Fibroblast of lung (primary cell): ENCODE measurements around the gene PLTP. TPM values are rescaled to one million over a fixed set of nuclear protein-coding genes. Genes with fewer than 3 reads are reported as not detected.
"Not testable (repeated sequence)": the region's sequence is repeated elsewhere in the genome, so short reads cannot be mapped to it uniquely, and the experiment has no call there.

Experiments
- DNase-seq, 2 donors: peaks; one replicate each; pipeline versions ENCODE4 v3.0.0 to v3.0.0-alpha.2; 2010; ENCODE audit warnings: low read depth in 2 of 2
- H2AFZ ChIP-seq: 2 replicates; pipeline ENCODE4 v1.5.1; 2012; ENCODE audit warnings: low read length, control low read depth, inconsistent platforms
- H3K27ac ChIP-seq: 2 replicates; pipeline ENCODE4 v1.5.1; 2011; ENCODE audit warnings: low read length, control low read depth; ENCODE audit not compliant: insufficient read depth
- H3K27me3 ChIP-seq: 2 replicates; pipeline ENCODE4 v1.5.1; 2011; ENCODE audit warnings: mild to moderate bottlenecking, low read length; ENCODE audit not compliant: control insufficient read depth, insufficient read depth
- H3K36me3 ChIP-seq: 2 replicates; pipeline ENCODE4 v1.5.1; 2011; ENCODE audit warnings: low read length; ENCODE audit not compliant: control insufficient read depth, insufficient read depth
- H3K4me1 ChIP-seq: 2 replicates; pipeline ENCODE4 v1.5.1; 2011; ENCODE audit warnings: low read length; ENCODE audit not compliant: control insufficient read depth, insufficient read depth; ENCODE audit errors: extremely low read depth
- H3K4me2 ChIP-seq: 2 replicates; pipeline ENCODE4 v1.5.1; 2011; ENCODE audit warnings: low read length, control low read depth; ENCODE audit not compliant: insufficient read depth; ENCODE audit errors: extremely low read depth
- H3K4me3 ChIP-seq, 4 experiments: fragments of 200-600 bp in 1 of 4; sonication (generic) in 1 of 4; replicated peaks in 1 of 4; 2 replicates each; pipeline ENCODE4 v1.5.1; 2011 to 2016; ENCODE audit warnings: low read length in 4 of 4, low read depth in 3 of 4, mild to moderate bottlenecking in 3 of 4, control low read depth in 2 of 4, inconsistent platforms in 1 of 4, mixed read lengths in 1 of 4; ENCODE audit not compliant: insufficient read depth in 1 of 4; ENCODE audit errors: control extremely low read depth in 1 of 4
- H3K79me2 ChIP-seq: 2 replicates; pipeline ENCODE4 v1.5.1; 2012; ENCODE audit warnings: mild to moderate bottlenecking, low read length, inconsistent platforms; ENCODE audit not compliant: control insufficient read depth, insufficient read depth
- H3K9ac ChIP-seq: 2 replicates; pipeline ENCODE4 v1.5.1; 2011; ENCODE audit warnings: mild to moderate bottlenecking, low read length, control low read depth; ENCODE audit not compliant: insufficient read depth
- H3K9me3 ChIP-seq: 2 replicates; pipeline ENCODE4 v1.5.1; 2012; ENCODE audit warnings: low read depth, low read length; ENCODE audit not compliant: control insufficient read depth, insufficient read depth
- H4K20me1 ChIP-seq: 2 replicates; pipeline ENCODE4 v1.5.1; 2011; ENCODE audit warnings: low read length; ENCODE audit not compliant: control insufficient read depth, insufficient read depth; ENCODE audit errors: extremely low read depth
- EZH2 ChIP-seq: IDR thresholded peaks from 2 replicates; pipeline ENCODE4 v1.5.1; 2012; ENCODE audit warnings: low read length, control low read depth, mild to moderate bottlenecking; ENCODE audit errors: missing control alignments
- polyA plus RNA-seq, 2 donors: library from polyadenylated mRNA; depleted of rRNA in 1 of 2; stranded (reverse) in 1 of 2; unstranded in 1 of 2; fragments of >200 nt; gene quantifications; 2 replicates each; pipeline ENCODE4 v1.2.1, GENCODE V29; 2011 to 2012; ENCODE audit warnings: missing spikeins in 1 of 2
- total RNA-seq: library from RNA; depleted of rRNA; stranded (reverse); fragments of >200 nt; gene quantifications from 2 replicates; pipeline ENCODE4 v1.2.1, GENCODE V29; 2014
- TF ChIP-seq, protein P1 (sequence below), 2 donors: IDR thresholded peaks in 1 of 2; conservative IDR thresholded peaks in 1 of 2; 1 replicate in 1 of 2; 2 replicates in 1 of 2; pipeline ENCODE4 v1.5.1; 2011 to 2012; ENCODE audit warnings: low read length in 2 of 2, control low read depth in 1 of 2, inconsistent platforms in 1 of 2, low read depth in 1 of 2, mild to moderate bottlenecking in 1 of 2

The PLTP gene
- total and polyA plus RNA-seq, 2 donors (not counting 1 experiment from before 2014, with no cell fraction given) = 63.1 to 110 TPM

DNA sequence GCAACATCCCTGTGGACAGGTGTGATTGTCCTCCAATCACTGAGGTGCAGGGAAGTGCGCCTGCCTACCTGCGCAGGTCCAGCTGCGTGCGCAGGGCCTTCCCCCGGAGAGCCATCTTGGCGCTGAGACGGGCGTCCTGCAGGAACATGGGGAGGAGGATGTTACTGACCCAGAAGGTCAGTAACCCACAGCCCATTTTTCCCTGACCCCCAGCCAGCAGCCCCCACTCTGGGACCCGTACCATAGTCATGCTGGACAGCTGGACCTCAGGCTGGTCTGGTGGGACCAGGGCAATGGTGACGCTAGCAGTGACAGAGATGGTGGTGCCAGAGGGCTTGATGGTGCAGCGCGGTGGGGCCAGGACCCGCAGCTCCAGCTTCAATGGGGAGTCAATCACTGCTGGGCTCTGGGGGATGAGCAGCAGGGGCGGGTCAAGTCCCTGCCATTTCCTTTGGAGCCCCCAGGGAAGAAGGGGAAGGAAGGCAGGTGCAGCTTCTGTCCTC is 9.7 kb downstream of the PLTP start:
- no peak overlapping the region for H3K4me2 ChIP-seq
- H3K9ac ChIP-seq = no peak overlapping the region
- H3K9me3 ChIP-seq = no peaks in the 10 kb centered on the region
- H3K4me1 ChIP-seq = peaks cover 5% of the 10 kb centered on the region
- TF ChIP-seq, protein P1, sequence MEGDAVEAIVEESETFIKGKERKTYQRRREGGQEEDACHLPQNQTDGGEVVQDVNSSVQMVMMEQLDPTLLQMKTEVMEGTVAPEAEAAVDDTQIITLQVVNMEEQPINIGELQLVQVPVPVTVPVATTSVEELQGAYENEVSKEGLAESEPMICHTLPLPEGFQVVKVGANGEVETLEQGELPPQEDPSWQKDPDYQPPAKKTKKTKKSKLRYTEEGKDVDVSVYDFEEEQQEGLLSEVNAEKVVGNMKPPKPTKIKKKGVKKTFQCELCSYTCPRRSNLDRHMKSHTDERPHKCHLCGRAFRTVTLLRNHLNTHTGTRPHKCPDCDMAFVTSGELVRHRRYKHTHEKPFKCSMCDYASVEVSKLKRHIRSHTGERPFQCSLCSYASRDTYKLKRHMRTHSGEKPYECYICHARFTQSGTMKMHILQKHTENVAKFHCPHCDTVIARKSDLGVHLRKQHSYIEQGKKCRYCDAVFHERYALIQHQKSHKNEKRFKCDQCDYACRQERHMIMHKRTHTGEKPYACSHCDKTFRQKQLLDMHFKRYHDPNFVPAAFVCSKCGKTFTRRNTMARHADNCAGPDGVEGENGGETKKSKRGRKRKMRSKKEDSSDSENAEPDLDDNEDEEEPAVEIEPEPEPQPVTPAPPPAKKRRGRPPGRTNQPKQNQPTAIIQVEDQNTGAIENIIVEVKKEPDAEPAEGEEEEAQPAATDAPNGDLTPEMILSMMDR (conservative IDR thresholded peaks at IDR 0.05 in 1 of 2, IDR thresholded peaks at IDR 0.05 in 1 of 2; ENCODE audit: low read depth in 1 of 2, low read length in 2 of 2) = no peak
- TF ChIP-seq EZH2 = no peak
- H3K27me3 ChIP-seq = no peaks in the 10 kb centered on the region
- no peak overlapping the region for H3K27ac ChIP-seq
- H3K79me2 ChIP-seq = no peaks in the 10 kb centered on the region
- no peak overlapping the region for H3K4me3 ChIP-seq
- H4K20me1 ChIP-seq = no peaks in the 10 kb centered on the region
- H2AFZ ChIP-seq = no peak overlapping the region
- no peak for DNase-seq
- peaks cover 13% of the 10 kb centered on the region for H3K36me3 ChIP-seq

DNA sequence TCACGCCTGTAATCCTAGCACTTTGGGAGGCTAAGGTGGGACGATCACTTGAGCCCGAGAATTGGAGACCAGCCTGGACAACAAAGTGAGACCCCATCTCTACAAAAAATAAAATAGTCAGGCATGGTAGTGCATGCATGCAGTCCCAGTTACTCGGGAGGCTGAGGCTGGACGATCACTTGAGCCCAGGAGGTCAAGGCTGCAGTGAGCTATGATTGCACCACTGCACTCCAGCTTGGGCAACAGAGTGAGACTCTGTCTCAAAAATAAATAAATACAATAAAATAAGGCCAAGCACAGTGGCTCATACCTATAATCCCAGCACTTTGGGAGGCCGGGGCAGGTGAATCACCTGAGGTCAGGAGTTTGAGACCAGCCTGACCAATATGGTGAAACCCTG is 10.6 kb downstream of the PLTP start:
- H3K9me3 ChIP-seq, H3K27me3 ChIP-seq, H3K4me1 ChIP-seq, DNase-seq, H3K79me2 ChIP-seq, H2AFZ ChIP-seq, H3K4me2 ChIP-seq, H3K4me3 ChIP-seq, H3K27ac ChIP-seq, H4K20me1 ChIP-seq, H3K9ac ChIP-seq: not testable (repeated sequence)
- H3K36me3 ChIP-seq = peaks cover 13% of the 10 kb centered on the region

DNA sequence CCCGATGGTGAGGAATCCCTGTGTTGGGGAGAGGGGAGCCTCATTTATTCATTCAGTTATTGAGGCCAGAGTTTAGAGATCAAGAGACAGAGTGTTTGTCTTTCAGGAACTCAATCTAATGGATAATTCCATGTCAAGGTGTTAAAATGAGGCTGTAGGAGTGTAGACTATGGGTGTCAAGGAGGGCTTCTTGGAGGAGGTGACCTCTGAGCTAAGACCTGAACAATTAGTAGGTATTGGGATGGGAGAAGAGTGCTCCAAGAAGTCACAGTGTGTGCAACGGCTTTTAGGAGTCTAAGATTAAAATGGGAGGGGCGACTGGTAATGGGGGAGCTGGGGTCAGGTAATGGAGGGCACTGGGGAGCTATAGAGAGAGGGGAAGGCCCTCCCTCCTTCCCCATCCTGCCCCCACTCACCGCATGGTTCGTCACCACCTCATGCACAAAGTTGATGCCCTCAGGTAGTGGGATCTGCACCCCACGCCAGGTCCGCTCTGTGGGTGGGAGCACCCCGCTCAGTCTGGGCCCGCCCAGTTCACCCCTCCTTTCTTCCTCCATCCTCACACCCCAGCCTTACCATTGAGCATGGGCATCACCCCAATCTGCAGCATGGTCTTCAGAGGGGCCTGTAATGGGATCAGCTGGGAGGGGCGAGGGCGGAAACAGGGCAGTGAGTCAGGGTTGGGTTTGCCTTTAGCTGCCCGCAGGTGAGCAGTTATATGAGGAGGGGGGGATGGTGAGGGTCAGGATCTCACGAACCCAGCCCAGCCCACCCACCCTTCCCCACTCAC is 12.7 kb downstream of the PLTP start:
- TF ChIP-seq, protein P1 (conservative IDR thresholded peaks at IDR 0.05 in 1 of 2, IDR thresholded peaks at IDR 0.05 in 1 of 2; ENCODE audit: low read depth in 1 of 2, low read length in 2 of 2) = no peak
- TF ChIP-seq EZH2 = no peak
- Histone ChIP-seq H3K79me2 (no peaks in the 10 kb centered on the region), H3K36me3 (peaks cover 24% of the 10 kb centered on the region)

More for the DNA sequence above, 12.7 kb downstream of the PLTP start:
- Histone ChIP-seq H3K4me1 (no peaks in the 10 kb centered on the region), H3K4me3 (no peak overlapping the region), H3K9me3 (no peaks in the 10 kb centered on the region), H3K27me3 (no peaks in the 10 kb centered on the region), H2AFZ (no peak overlapping the region), H3K27ac (no peak overlapping the region), H4K20me1 (no peaks in the 10 kb centered on the region), H3K9ac (no peak overlapping the region), H3K4me2 (no peak overlapping the region)
- DNase-seq = no peak
